Peyer's patch (tissue), 4 donors: ENCODE results near the gene WFDC1.

Source experiments
- POLR2A ChIP-seq, 2 donors: fragments of 450-650 bp; IDR thresholded peaks; one replicate each; pipeline ENCODE4 v1.5.1; 2017; ENCODE audit warnings: antibody characterized with exemption in 2 of 2, mild to moderate bottlenecking in 2 of 2, moderate library complexity in 2 of 2
- TF ChIP-seq, protein P1 (sequence below), 6 experiments: fragments of 450-650 bp in 4 of 6; fragments of 200-600 bp in 2 of 6; sonication (generic) in 1 of 6; IDR thresholded peaks; one replicate each; pipeline ENCODE4 v1.5.1; 2017 to 2019; ENCODE audit warnings: antibody characterized with exemption in 6 of 6, mild to moderate bottlenecking in 3 of 6, moderate library complexity in 1 of 6

DNA sequence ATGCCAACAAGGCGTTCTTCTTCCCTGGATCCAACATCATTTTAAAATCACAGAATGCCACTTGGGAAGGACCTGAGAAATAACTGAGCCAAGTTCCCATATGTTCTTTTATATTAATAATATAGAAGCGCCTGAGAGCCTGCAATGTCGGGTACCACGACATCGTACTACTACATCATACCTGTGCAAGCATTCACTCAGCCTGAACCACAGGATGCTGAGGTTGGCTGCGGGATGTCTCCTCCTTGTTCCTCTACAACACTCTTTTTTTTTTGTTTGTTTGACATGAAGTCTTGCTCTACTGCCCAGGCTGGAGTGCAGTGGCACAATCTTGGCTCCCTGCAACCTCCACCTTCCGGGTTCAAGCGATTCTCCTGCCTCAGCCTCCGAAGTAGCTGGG, 71.5 kb downstream of the WFDC1 start:
- TF ChIP-seq, protein P1, sequence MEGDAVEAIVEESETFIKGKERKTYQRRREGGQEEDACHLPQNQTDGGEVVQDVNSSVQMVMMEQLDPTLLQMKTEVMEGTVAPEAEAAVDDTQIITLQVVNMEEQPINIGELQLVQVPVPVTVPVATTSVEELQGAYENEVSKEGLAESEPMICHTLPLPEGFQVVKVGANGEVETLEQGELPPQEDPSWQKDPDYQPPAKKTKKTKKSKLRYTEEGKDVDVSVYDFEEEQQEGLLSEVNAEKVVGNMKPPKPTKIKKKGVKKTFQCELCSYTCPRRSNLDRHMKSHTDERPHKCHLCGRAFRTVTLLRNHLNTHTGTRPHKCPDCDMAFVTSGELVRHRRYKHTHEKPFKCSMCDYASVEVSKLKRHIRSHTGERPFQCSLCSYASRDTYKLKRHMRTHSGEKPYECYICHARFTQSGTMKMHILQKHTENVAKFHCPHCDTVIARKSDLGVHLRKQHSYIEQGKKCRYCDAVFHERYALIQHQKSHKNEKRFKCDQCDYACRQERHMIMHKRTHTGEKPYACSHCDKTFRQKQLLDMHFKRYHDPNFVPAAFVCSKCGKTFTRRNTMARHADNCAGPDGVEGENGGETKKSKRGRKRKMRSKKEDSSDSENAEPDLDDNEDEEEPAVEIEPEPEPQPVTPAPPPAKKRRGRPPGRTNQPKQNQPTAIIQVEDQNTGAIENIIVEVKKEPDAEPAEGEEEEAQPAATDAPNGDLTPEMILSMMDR (IDR thresholded peaks at IDR 0.05) = no peak
- no peak for TF ChIP-seq POLR2A (IDR thresholded peaks at IDR 0.05)
